ENCODE measurements around the gene CPPED1. TPM values are rescaled to one million over a fixed set of nuclear protein-coding genes. Genes with fewer than 3 reads are reported as not detected.

CPPED1 gene
- total and polyA plus RNA-seq, 4 donors: 10.4 to 29.1 (median 23.0) TPM

DNA sequence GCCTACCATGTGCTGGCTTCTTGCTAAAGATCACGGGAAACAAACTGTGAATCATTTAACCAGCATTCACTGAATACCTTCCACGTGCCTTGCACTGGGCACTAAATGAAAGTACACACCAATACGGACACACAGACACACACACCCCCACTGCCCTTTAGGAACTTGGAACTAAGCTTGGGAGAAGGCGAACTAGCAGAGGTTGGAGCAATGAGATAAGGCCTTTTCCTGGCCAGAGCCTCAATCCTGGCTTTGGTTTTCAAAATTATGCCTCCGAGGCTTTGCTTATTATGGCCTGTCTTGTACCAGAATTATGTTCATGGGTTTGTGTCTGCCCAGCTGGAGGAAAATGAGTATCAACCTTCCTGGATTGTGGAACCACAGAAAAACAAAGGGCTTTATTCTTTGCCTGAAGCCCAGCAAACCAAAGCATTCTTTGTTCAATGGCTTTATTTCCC lies 32.3 kb downstream of the CPPED1 start:
- no peaks in the 10 kb centered on the region for H3K27me3 ChIP-seq (ENCODE audit: control insufficient read depth in 4 of 4, insufficient read depth in 4 of 4, low read length in 3 of 4)
- peak overlapping the region; percentile 82 for H3K27ac ChIP-seq (ENCODE audit: low read depth in 1 of 2, low read length in 2 of 2)
- no peaks in the 10 kb centered on the region for H3K9me3 ChIP-seq (ENCODE audit: control insufficient read depth in 4 of 4, low read length in 3 of 4)
- peak; percentile 66 to 71 for TF ChIP-seq RAD21 (IDR thresholded peaks at IDR 0.05)
- TF ChIP-seq YY1 (IDR thresholded peaks at IDR 0.05): peak; percentile 86
- TF ChIP-seq, protein P1, sequence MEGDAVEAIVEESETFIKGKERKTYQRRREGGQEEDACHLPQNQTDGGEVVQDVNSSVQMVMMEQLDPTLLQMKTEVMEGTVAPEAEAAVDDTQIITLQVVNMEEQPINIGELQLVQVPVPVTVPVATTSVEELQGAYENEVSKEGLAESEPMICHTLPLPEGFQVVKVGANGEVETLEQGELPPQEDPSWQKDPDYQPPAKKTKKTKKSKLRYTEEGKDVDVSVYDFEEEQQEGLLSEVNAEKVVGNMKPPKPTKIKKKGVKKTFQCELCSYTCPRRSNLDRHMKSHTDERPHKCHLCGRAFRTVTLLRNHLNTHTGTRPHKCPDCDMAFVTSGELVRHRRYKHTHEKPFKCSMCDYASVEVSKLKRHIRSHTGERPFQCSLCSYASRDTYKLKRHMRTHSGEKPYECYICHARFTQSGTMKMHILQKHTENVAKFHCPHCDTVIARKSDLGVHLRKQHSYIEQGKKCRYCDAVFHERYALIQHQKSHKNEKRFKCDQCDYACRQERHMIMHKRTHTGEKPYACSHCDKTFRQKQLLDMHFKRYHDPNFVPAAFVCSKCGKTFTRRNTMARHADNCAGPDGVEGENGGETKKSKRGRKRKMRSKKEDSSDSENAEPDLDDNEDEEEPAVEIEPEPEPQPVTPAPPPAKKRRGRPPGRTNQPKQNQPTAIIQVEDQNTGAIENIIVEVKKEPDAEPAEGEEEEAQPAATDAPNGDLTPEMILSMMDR (IDR thresholded peaks at IDR 0.05; ENCODE audit: low read depth, low read length, missing input control): no peak
- TF ChIP-seq NR2F2 (IDR thresholded peaks at IDR 0.05): no peak
- TF ChIP-seq SP1 (IDR thresholded peaks at IDR 0.05): peak; percentile 89
- TF ChIP-seq JUND (IDR thresholded peaks at IDR 0.05): peak; percentile 82 to 92
- TF ChIP-seq HNF4G (IDR thresholded peaks at IDR 0.05): peak; percentile 66
- peak in 1 of 2 donors; percentile 62 for TF ChIP-seq GABPA (IDR thresholded peaks at IDR 0.05 in 1 of 2, conservative IDR thresholded peaks at IDR 0.05 in 1 of 2)
- TF ChIP-seq HNF4A (conservative IDR thresholded peaks at IDR 0.05): peak; percentile 92 to 97
- TF ChIP-seq, protein P2, sequence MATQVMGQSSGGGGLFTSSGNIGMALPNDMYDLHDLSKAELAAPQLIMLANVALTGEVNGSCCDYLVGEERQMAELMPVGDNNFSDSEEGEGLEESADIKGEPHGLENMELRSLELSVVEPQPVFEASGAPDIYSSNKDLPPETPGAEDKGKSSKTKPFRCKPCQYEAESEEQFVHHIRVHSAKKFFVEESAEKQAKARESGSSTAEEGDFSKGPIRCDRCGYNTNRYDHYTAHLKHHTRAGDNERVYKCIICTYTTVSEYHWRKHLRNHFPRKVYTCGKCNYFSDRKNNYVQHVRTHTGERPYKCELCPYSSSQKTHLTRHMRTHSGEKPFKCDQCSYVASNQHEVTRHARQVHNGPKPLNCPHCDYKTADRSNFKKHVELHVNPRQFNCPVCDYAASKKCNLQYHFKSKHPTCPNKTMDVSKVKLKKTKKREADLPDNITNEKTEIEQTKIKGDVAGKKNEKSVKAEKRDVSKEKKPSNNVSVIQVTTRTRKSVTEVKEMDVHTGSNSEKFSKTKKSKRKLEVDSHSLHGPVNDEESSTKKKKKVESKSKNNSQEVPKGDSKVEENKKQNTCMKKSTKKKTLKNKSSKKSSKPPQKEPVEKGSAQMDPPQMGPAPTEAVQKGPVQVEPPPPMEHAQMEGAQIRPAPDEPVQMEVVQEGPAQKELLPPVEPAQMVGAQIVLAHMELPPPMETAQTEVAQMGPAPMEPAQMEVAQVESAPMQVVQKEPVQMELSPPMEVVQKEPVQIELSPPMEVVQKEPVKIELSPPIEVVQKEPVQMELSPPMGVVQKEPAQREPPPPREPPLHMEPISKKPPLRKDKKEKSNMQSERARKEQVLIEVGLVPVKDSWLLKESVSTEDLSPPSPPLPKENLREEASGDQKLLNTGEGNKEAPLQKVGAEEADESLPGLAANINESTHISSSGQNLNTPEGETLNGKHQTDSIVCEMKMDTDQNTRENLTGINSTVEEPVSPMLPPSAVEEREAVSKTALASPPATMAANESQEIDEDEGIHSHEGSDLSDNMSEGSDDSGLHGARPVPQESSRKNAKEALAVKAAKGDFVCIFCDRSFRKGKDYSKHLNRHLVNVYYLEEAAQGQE (IDR thresholded peaks at IDR 0.05): peak; percentile 75
- TF ChIP-seq, protein P3, sequence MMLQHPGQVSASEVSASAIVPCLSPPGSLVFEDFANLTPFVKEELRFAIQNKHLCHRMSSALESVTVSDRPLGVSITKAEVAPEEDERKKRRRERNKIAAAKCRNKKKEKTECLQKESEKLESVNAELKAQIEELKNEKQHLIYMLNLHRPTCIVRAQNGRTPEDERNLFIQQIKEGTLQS (IDR thresholded peaks at IDR 0.05): peak; percentile 45
- TF ChIP-seq FOXA1 (IDR thresholded peaks at IDR 0.05): peak; percentile 94
- peak; percentile 17 to 90 for TF ChIP-seq EGR1 (IDR thresholded peaks at IDR 0.05; ENCODE audit: low read depth in 2 of 2)
- peak; percentile 93 for TF ChIP-seq FOXA2 (IDR thresholded peaks at IDR 0.05)
- TF ChIP-seq, protein P4, sequence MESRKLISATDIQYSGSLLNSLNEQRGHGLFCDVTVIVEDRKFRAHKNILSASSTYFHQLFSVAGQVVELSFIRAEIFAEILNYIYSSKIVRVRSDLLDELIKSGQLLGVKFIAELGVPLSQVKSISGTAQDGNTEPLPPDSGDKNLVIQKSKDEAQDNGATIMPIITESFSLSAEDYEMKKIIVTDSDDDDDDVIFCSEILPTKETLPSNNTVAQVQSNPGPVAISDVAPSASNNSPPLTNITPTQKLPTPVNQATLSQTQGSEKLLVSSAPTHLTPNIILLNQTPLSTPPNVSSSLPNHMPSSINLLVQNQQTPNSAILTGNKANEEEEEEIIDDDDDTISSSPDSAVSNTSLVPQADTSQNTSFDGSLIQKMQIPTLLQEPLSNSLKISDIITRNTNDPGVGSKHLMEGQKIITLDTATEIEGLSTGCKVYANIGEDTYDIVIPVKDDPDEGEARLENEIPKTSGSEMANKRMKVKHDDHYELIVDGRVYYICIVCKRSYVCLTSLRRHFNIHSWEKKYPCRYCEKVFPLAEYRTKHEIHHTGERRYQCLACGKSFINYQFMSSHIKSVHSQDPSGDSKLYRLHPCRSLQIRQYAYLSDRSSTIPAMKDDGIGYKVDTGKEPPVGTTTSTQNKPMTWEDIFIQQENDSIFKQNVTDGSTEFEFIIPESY (IDR thresholded peaks at IDR 0.05): peak; percentile 90
- TF ChIP-seq, protein P5, sequence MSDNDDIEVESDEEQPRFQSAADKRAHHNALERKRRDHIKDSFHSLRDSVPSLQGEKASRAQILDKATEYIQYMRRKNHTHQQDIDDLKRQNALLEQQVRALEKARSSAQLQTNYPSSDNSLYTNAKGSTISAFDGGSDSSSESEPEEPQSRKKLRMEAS (IDR thresholded peaks at IDR 0.05): peak; percentile 99
- TF ChIP-seq TAF1 (conservative IDR thresholded peaks at IDR 0.05): no peak
- TF ChIP-seq RXRA (IDR thresholded peaks at IDR 0.05): peak; percentile 79 to 96
- peaks cover 0 to 9% (median 6%) of the 10 kb centered on the region in 4 donors for H3K36me3 ChIP-seq (ENCODE audit: control insufficient read depth in 4 of 4, insufficient read depth in 3 of 4, low read depth in 1 of 4, low read length in 3 of 4)
- no peak overlapping the region for H3K4me3 ChIP-seq (ENCODE audit: low read depth in 1 of 3, low read length in 3 of 3)
- DNase-seq (ENCODE audit: low spot score): no peak
- H3K9ac ChIP-seq (ENCODE audit: low read depth in 1 of 2, low read length in 2 of 2): peak overlapping the region; percentile 5 to 84
- H3K4me1 ChIP-seq (ENCODE audit: control insufficient read depth in 4 of 4, insufficient read depth in 4 of 4, low read length in 3 of 4): peaks cover 1 to 9% (median 6%) of the 10 kb centered on the region in 4 donors
- WGBS: 31% methylated on average over 5 of the region's 5 CpGs
